Adrenal gland (tissue), 5 donors: Measurements from ENCODE around the gene SPINT1.

Experiments
- POLR2A ChIP-seq, 2 donors: fragments of 450-650 bp; IDR thresholded peaks; one replicate each; pipeline ENCODE4 v1.6.1; 2017; ENCODE audit warnings: antibody characterized with exemption in 2 of 2, mild to moderate bottlenecking in 2 of 2, moderate library complexity in 1 of 2
- TF ChIP-seq, protein P1 (sequence below), 6 experiments: fragments of 450-650 bp in 4 of 6; fragments of 200-600 bp in 2 of 6; sonication (generic) in 1 of 6; IDR thresholded peaks; 1 replicate in 5 of 6; 2 replicates in 1 of 6; pipeline versions ENCODE4 v1.5.1 to v1.8.0; 2016 to 2021; ENCODE audit warnings: antibody characterized with exemption in 6 of 6, mild to moderate bottlenecking in 2 of 6, moderate library complexity in 1 of 6
- donor health status: DM: no; HTN: no; CAD: no.

DNA sequence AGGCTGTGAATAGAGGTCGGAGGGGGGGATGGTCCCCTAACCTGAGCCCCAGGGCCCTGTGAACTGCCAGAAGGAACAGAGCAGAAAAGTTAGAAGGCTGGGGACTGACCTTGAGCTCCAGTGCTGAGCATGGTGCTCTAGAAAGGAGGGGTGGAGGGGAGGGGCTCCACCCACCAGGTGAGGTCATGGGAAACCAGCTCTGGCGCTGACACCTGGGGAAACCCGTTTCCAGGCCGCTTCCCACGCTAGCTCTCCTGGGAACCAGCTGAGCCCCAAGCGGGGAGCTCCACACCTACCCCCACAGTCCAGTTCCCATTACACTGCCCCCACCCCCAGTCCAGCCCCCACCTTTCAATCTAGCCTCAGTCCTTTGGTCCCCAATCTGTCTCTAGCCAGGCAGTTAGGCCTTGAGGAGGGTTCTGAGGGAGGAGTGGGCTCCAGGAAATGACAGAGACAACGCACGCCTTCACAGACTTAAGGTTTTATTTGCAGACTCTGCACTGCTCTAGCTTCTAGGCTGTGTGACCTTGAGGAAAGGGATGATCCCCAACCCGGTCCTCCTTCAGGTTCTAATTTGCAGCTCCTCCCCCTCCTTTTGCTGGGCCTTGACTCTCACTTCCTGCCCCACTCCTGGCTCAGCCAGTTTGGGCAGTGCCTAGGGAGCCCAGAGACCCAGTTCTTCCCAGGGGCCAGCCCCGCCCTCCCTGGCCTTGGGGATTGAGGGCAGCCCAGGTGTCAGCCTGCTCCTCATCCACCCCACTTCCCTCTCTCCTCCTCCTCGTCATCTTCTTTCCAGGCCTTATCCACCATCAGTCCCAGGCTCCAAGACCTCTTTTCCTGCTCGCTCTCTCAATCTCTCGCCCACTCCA, 28.1 kb downstream of the SPINT1 start:
- TF ChIP-seq, protein P1, sequence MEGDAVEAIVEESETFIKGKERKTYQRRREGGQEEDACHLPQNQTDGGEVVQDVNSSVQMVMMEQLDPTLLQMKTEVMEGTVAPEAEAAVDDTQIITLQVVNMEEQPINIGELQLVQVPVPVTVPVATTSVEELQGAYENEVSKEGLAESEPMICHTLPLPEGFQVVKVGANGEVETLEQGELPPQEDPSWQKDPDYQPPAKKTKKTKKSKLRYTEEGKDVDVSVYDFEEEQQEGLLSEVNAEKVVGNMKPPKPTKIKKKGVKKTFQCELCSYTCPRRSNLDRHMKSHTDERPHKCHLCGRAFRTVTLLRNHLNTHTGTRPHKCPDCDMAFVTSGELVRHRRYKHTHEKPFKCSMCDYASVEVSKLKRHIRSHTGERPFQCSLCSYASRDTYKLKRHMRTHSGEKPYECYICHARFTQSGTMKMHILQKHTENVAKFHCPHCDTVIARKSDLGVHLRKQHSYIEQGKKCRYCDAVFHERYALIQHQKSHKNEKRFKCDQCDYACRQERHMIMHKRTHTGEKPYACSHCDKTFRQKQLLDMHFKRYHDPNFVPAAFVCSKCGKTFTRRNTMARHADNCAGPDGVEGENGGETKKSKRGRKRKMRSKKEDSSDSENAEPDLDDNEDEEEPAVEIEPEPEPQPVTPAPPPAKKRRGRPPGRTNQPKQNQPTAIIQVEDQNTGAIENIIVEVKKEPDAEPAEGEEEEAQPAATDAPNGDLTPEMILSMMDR (IDR thresholded peaks at IDR 0.05) = no peak
- TF ChIP-seq POLR2A (IDR thresholded peaks at IDR 0.05) = no peak
